Motor neuron (in vitro differentiated cells): ENCODE results near the gene FKBP1B. TPM values are rescaled to one million over a fixed set of nuclear protein-coding genes. Genes with fewer than 3 reads are reported as not detected.

Source experiments
- ATAC-seq, 8 experiments: fragments of 200-7000 bp; cut with Tn5 transposase; replicated peaks in 6 of 8; 2 replicates each; pipeline ENCODE4 v1.8.0; 2021; ENCODE audit warnings: mild to moderate bottlenecking in 8 of 8, moderate library complexity in 8 of 8
- H3K27ac ChIP-seq, 2 donors: fragments of 250-450 bp; sonication (Bioruptor Pico); 2 replicates each; pipeline ENCODE4 v1.9.0; 2021; ENCODE audit warnings: antibody characterized with exemption in 2 of 2, mild to moderate bottlenecking in 2 of 2, moderate library complexity in 1 of 2
- H3K4me1 ChIP-seq, 2 donors: fragments of 250-450 bp; sonication (Bioruptor Pico); replicated peaks in 1 of 2; 2 replicates each; pipeline ENCODE4 v1.6.1; 2021; ENCODE audit warnings: antibody characterized with exemption in 2 of 2, mild to moderate bottlenecking in 2 of 2, moderate library complexity in 1 of 2
- H3K4me3 ChIP-seq, 5 donors: fragments of 250-450 bp; sonication (Bioruptor Pico); 2 replicates each; pipeline ENCODE4 v1.9.0; 2021; ENCODE audit warnings: antibody characterized with exemption in 5 of 5, mild to moderate bottlenecking in 5 of 5, moderate library complexity in 4 of 5
- WGBS, 10 experiments: fragments of 450-650 bp; shearing (Covaris generic); methylation state at CpG; one replicate each; pipeline ENCODE4 v1.0.0; 2022; 5-methylcytosine and 5-hydroxymethylcytosine counted together
- in situ Hi-C, 9 experiments: fragments of 400-800 bp; cut with MboI; loops; one replicate each; pipeline ENCODE4 v1.15.0; 2021; ENCODE audit warnings: low sequenced_read_pairs in 9 of 9, low pct_unique_long_range_greater_than_20kb in 2 of 9; ENCODE audit not compliant: unreplicated experiment in 9 of 9
- total RNA-seq, 8 experiments: library from RNA; unstranded; fragments of 300-600 nt; gene quantifications; 2 replicates each; pipeline versions ENCODE4 v1.2.3 to v1.2.4, GENCODE V29; 2022

Gene FKBP1B
- total RNA-seq, 8 experiments from 2014 or later: 4.2 to 54.0 (median 32.4) TPM

DNA sequence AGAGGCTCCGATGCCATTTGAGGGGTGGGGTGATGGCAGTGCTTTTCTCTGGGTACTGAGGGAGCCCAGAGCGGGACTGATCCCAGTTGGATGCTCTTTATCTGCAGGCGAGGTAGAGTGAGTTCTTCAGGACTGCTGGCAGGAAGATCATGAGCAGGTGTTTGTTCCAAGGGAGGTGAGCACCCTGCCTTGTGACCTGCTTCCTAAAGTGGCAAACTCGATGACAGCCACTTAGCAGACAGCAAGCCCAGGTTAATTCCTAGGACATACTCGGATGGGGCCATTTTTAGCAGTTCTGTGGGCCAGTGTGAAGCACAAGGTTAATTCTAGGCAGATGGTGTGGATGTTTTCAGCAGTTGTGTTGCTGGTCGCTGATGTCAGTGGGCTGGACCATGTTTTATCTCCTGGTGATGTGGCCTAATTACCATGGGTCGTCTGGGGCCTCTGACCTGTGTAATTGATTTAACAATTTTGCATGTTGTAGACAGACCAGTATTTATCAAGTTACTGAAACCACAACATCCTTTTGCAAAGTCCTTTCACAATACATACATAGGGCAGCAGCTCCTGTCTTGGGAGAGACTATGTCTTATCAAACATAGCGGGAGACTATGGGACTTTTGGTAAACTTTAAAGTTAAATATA, 4.9 kb downstream of the FKBP1B start:
- WGBS, 10 experiments: 39 to 90% (median 66%) methylated on average over 2 to 7 of the region's 8 CpGs

DNA sequence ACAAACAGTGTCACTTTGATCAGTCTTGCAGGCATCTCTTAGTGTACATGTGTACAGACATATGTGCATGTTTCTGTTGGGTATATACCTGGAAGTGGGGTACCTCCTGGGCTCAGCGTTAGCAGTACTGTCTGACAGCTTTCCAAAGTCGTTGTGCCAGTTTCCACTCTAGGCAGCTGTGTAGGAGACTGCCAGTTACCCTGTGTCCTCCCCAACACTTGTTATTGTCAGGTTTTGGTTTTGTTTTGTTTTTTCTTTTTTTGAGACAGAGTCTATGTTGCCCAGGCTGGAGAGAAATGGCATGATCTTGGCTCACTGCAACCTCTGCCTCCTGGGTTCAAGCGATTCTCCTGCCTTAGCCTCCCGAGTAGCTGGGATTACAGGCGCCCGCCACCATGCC, 6.2 kb downstream of the FKBP1B start:
- H3K4me3 ChIP-seq: no peak overlapping the region
- in situ Hi-C loops: loop anchor here in 1 of 9 experiments (25.0 kb wide), 1 partner anchor 118 kb away; the partner anchor contains the start of genes ATAD2B and UBXN2A
- WGBS, 10 experiments: 87 to 100% (median 90%) methylated on average over 2 to 5 of the region's 6 CpGs; no CpG with 5 or more reads in 5 of the 10 experiments
- no peak for ATAC-seq
- peaks cover 3 to 14% of the 10 kb centered on the region in 2 donors for H3K4me1 ChIP-seq
- H3K27ac ChIP-seq: no peak overlapping the region

More for the DNA sequence above, 4.9 kb downstream of the FKBP1B start:
- in situ Hi-C loops: loop anchor here in 1 of 9 experiments (25.0 kb wide), 1 partner anchor 117 kb away; the partner anchor contains the start of genes ATAD2B and UBXN2A
- H3K27ac ChIP-seq: peak overlapping the region in 1 of 2 donors; percentile 48
- no peak for ATAC-seq
- H3K4me3 ChIP-seq: no peak overlapping the region
- H3K4me1 ChIP-seq: peaks cover 3 to 14% of the 10 kb centered on the region in 2 donors

DNA sequence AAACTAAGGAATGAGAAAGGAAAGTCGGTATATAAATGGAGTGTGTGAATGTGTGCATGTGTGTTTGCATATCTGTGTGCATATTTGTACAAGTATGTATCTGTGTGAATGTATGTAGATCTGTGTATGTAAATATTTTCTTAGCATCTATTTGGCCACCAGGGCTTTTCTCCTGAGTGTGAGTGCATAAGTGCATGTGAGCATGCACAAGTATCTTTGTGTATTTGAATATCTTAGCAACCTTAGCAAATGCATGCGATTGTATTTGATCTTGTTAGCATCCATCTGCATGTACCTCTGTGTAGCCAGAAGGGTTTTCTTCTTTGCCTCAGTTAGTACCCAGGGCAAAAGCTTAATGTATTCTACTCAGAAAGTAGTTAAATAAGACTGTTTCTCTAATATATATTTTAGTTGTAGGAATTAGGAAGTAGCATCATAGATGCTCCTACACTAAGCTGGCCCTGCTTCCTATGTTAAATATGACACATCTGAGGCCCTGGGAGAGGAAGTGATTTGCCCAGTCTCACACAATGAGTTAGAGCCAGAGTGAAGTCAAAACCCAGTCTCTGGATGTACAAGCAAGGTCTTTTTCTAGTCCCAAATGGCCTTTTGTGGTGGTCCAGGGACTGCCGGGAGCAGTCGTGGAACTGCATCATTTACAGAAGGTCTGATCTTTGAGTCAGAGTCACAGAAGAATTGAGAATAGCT, 9.2 kb downstream of the FKBP1B start:
- no peak overlapping the region for H3K4me3 ChIP-seq
- no peak overlapping the region for H3K27ac ChIP-seq
- in situ Hi-C loops: loop anchor here in 1 of 9 experiments (25.0 kb wide), 1 partner anchor 121 kb away; the partner anchor contains the start of genes ATAD2B and UBXN2A
- H3K4me1 ChIP-seq: no peaks in the 10 kb centered on the region
- ATAC-seq: peak in 5 of 8 experiments; percentile 50 to 94 (median 91)
- 0 to 92% (median 59%) methylated on average over 1 to 4 of the region's 4 CpGs; no CpG with 5 or more reads in 2 of the 10 experiments for WGBS, 10 experiments

DNA sequence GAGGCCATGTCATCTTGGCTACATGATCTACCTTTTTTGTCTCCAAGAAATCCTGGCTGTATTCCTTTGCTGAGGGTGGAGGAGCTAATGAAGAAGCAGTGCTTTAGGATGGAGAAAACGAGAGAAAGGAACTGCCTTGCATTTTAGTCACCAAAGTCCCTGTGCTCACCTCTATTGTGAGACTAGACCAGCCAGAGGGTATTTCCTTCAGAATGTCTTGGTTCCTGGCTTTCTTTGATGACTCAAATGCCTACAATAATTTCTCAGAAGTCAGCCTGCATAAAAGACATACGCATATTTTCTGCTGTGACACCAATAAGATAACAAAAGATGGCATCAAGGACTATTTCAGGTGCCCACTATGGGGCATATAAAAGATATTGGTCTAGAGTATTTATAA, 15.8 kb downstream of the FKBP1B start:
- WGBS, 10 experiments: 75 to 100% (median 100%) methylated on average over 1 to 2 of the region's 2 CpGs; no CpG with 5 or more reads in 1 of the 10 experiments
- H3K4me1 ChIP-seq: no peaks in the 10 kb centered on the region
- no peak overlapping the region for H3K4me3 ChIP-seq
- ATAC-seq: no peak
- in situ Hi-C loops: loop anchor here in 1 of 9 experiments (25.0 kb wide), 1 partner anchor 128 kb away; the partner anchor contains the start of genes ATAD2B and UBXN2A
- H3K27ac ChIP-seq: no peak overlapping the region

DNA sequence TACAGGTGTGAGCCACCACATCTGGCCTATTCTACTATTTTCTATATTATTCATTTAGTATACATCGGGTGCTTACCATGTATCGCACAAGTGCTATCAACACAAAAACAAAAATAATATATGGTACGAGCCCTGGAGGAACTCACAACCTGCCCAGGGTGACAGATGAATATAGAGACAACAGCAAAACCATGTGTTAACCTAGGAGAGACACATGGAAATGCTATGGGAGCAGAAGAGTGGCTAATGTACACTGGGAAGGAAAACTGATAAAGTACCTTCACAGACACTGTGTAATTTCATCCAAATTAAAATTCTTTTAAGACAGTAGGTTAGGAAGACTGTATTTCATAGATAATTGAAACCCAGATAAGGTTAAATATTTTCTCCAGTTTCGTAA, 22.7 kb downstream of the FKBP1B start:
- no peak for ATAC-seq
- WGBS, 10 experiments: 70 to 100% (median 100%) methylated on average over 1 to 4 of the region's 4 CpGs; no CpG with 5 or more reads in 1 of the 10 experiments
- Histone ChIP-seq H3K27ac (no peak overlapping the region), H3K4me3 (no peak overlapping the region), H3K4me1 (peaks cover 7 to 8% of the 10 kb centered on the region in 2 donors)
- in situ Hi-C loops: loop anchor here in 2 of 9 experiments (10.0 to 25.0 kb wide), 2 partner anchors 135 to 247 kb away; partner anchors contain the start of genes ATAD2B (in 1 of the 2) and UBXN2A (in 1 of the 2)

DNA sequence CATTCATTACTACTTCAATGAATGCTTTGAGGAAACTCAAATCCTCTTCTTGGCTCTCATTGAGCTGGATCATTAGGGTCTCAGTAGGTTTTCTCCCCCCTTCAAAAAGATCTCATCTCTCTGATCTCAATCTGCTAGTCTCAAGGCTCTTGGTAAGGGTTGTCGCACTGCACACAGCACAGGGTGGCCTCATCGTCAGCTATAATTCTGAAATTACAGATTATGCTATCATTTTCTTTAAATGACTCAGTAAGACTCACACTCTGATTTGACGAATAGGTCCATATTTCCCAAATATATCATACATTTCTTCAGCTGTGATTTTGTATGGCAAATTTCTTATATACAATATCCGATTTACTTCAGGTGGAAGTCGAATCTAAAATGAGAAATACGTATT, 24.3 kb downstream of the FKBP1B start:
- no peak for ATAC-seq
- WGBS, 10 experiments: 75 to 100% (median 93%) methylated on average over 4 to 6 of the region's 6 CpGs
- Histone ChIP-seq H3K4me3 (no peak overlapping the region), H3K27ac (no peak overlapping the region), H3K4me1 (peaks cover 12 to 15% of the 10 kb centered on the region in 2 donors)
- in situ Hi-C loops: loop anchor here in 2 of 9 experiments (10.0 to 25.0 kb wide), 2 partner anchors 137 to 249 kb away; partner anchors contain the start of genes ATAD2B (in 1 of the 2) and UBXN2A (in 1 of the 2)

DNA sequence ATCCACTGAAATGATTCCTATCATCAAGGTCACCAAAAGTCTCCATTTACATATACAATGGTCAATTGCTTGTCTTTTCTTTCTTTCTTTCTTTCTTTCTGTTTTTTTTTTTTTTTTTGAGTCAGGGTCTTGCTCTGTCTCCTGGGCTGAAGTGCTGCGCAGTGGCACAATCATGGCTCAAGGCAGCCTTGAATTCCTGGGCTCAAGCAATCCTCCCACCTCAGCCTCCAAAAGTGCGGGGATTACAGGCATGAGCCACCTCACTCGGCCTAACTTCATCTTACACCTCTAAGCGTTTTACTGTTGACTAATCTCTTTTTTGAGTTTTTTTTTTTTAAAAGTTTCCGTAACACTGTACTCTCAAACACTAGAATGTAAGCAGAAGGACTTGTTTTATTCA, 25.7 kb downstream of the FKBP1B start:
- Histone ChIP-seq H3K4me1 (peaks cover 12 to 15% of the 10 kb centered on the region in 2 donors), H3K4me3 (peak overlapping the region; percentile 57 to 86 (median 77)), H3K27ac (no peak overlapping the region)
- no peak for ATAC-seq
- in situ Hi-C loops: loop anchor here in 2 of 9 experiments (10.0 to 25.0 kb wide), 3 partner anchors 112 to 312 kb away; partner anchors contain the start of gene FAM228A (in 1 of the 2)
- 24 to 100% (median 50%) methylated on average over 2 to 5 of the region's 5 CpGs; no CpG with 5 or more reads in 1 of the 10 experiments for WGBS, 10 experiments

DNA sequence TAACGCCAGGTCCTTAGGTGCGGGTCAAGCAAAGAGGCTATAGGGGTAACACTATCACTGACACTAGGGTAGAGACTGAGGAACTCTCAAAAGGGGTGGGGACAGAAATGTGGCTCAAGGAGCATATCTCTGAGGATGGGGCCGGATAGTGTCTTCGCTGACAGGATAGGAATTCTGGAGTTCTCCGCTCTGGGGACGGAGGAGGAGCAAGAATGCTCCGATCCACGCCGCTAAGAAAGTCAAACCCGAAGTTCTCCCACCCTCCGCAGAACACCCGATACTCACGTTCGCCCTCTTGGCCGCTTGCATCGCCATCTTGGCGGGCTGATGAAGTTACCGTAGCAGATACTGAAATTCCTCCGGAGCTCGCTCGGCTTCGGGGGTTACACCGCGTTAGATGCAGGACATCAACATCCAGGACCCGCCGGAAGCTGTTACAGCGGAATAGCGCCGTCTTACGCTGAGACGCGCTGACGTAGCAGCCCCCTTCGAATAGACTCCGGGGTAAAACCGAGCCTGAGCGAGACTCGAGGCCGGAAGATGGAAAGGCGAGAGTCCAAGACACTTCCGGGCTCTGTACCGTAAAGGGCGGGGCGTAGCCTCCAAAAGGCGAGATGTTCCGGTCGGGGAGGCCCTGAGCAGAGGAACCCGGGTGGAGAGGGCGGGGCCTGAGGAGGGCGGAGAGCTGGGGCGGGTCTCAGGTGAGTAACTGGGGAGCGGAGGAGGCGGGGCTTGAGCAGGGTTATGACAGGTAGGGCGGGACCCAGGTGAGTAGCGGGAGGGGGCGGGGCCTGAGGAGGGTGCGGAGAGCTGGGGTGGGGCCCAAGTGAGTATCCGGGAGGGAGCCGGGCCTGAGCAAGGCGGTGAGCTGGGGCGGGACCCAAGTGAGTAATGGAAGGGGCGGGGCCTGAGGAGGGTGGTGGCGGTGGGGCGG, 26.6 kb downstream of the FKBP1B start, which contains the start of gene SF3B6:
Gene SF3B6 (minus strand): TSS at position 412 of the 934 bp plus-strand sequence. CDS start 97 bp downstream, at position 315.
- 0 to 10% (median 2%) methylated on average over 1 to 21 of the region's 64 CpGs; no CpG with 5 or more reads in 5 of the 10 experiments for WGBS, 10 experiments

DNA sequence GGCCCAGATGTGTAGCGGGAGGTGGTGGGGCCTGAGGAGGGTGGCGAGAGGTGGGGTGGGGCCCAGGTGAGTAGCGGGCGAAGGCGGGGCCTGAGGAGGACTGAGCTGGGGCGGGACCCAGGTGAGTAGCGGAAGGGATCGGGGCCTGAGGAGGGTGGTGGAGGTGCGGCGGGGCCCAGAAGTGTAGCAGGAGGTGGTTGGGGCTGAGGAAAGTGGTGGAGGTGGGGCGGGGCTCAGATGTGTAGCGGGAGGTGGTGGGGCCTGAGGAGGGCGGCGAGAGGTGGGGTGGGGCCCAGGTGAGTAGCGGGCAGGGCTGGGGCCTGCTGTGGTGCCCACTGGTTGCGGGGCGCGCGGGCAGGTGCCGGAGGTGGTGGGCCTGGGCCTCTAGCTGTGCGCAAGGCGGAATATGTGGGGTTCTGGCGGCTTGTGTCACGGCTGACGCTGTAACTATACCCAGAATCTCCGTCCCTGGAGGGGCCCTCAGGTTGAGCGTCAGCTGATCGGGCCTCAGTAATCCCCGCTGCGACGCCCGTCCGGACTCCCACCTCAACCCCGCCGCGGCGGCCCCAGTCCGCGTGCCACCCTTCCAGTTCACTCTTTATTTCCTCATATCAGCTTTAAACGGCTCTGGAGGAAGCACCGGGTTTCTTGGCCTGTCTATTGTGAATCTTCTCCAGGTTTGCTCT, 27.5 kb downstream of the FKBP1B start:
- WGBS, 10 experiments: 40% methylated on average over 2 of the region's 41 CpGs; no CpG with 5 or more reads in 9 of the 10 experiments
- peak overlapping the region; percentile 1 to 88 for H3K27ac ChIP-seq
- peaks cover 12 to 15% of the 10 kb centered on the region in 2 donors for H3K4me1 ChIP-seq
- in situ Hi-C loops: loop anchor here in 2 of 9 experiments (10.0 to 25.0 kb wide), 3 partner anchors 110 to 310 kb away; partner anchors contain the start of gene FAM228A (in 1 of the 2)
- H3K4me3 ChIP-seq: peak overlapping the region; percentile 57 to 86 (median 77)
- ATAC-seq: peak in 7 of 8 experiments; percentile 0 to 9 (median 5)

More for the DNA sequence above, 26.6 kb downstream of the FKBP1B start, which contains the start of gene SF3B6:
- peak within 1 kb of the TSS; percentile 78 to 88 for H3K27ac ChIP-seq
- peak; percentile 87 to 95 (median 95) for ATAC-seq
- H3K4me1 ChIP-seq: peaks cover 12 to 15% of the 10 kb centered on the region in 2 donors
- in situ Hi-C loops: loop anchor here in 2 of 9 experiments (10.0 to 25.0 kb wide), 3 partner anchors 111 to 311 kb away; partner anchors contain the start of gene FAM228A (in 1 of the 2)
- peak within 1 kb of the TSS; percentile 57 to 86 (median 77) for H3K4me3 ChIP-seq

DNA sequence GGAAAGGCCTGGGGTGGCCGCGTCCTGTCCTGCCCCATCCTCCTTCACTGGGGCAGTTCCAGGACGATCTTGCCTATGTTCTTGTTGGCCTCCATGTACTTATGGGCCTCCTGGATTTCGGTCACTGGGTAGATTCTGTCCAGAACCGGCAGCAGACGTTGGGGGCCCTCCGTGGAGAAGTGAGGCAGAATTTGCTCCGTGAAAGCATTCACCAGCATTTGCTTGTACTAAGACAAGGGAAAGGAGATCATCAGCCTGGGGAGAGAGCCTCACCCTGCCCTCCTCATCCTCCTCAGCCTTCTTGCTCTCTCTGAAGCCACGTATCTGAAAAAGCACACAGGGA, 28.0 kb downstream of the FKBP1B start:
- WGBS, 10 experiments: 19 to 80% (median 41%) methylated on average over 1 to 6 of the region's 9 CpGs; no CpG with 5 or more reads in 6 of the 10 experiments
- Histone ChIP-seq H3K27ac (peak overlapping the region; percentile 1 to 88), H3K4me1 (peaks cover 12 to 15% of the 10 kb centered on the region in 2 donors), H3K4me3 (peak overlapping the region; percentile 57 to 86 (median 77))
- ATAC-seq: no peak
- in situ Hi-C loops: loop anchor here in 2 of 9 experiments (10.0 to 25.0 kb wide), 3 partner anchors 110 to 310 kb away; partner anchors contain the start of gene FAM228A (in 1 of the 2)

DNA sequence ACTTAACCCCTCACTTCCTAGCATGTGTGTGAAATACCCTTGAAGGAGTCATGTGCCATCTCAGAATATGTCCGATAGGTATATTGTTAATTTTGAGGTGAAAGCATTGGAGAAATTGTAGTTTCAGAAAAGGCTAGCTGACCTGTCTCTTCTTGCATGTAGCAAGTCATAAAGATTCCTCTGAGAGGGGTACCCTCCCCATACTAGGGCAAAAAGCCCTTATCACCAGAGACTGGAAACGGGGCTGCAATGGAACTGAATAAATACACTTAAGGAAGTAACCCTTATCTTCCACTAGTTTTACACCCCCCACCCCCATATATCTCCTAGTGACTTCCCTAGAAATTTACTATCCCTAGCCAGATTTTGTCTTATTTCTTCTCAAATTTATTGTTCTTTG, 28.3 kb downstream of the FKBP1B start:
- Histone ChIP-seq H3K4me3 (peak overlapping the region; percentile 57 to 86 (median 77)), H3K4me1 (peaks cover 12 to 15% of the 10 kb centered on the region in 2 donors), H3K27ac (no peak overlapping the region)
- WGBS, 10 experiments: 40 to 92% (median 85%) methylated on average over 1 to 2 of the region's 2 CpGs; no CpG with 5 or more reads in 4 of the 10 experiments
- in situ Hi-C loops: loop anchor here in 2 of 9 experiments (10.0 to 25.0 kb wide), 3 partner anchors 109 to 309 kb away; partner anchors contain the start of gene FAM228A (in 1 of the 2)
- ATAC-seq: no peak
